GM12878 (cell line): ENCODE measurements around the gene RYR2. TPM values are rescaled to one million over a fixed set of nuclear protein-coding genes. Genes with fewer than 3 reads are reported as not detected.

Experiments
- ATAC-seq: fragments of 200-7000 bp; cut with Tn5 transposase; 3 replicates; pipeline ENCODE4 v1.9.1; 2020; ENCODE audit warnings: mild to moderate bottlenecking, moderate library complexity
- BruUV-seq: library from RNA; stranded (reverse); fragments of 400-500 nt; replicated peaks from 2 replicates; lab custom pipeline; 2021; lab: Mats Ljungman, UMichigan
- CTCF ChIA-PET: fragments of 300-600 bp; sonication (Branson Sonifier 250); formaldehyde crosslinking; extraction: SDS; loops from one replicate; lab custom pipeline; 2021; ENCODE audit warnings: inconsistent platforms; lab: Yijun Ruan, JAX
- POLR2A ChIA-PET: fragments of 350-600 bp; formaldehyde crosslinking; extraction: SDS; loops from one replicate; lab custom pipeline; 2021; ENCODE audit warnings: inconsistent platforms; lab: Charles Lee
- RAD21 ChIA-PET: fragments of 300-600 bp; sonication (Branson Sonifier 250); formaldehyde crosslinking; loops from one replicate; lab custom pipeline; 2023; ENCODE audit warnings: antibody characterized with exemption; ENCODE audit not compliant: unreplicated experiment; lab: Charles Lee
- SMC1A ChIA-PET: fragments of 300-600 bp; sonication (Branson Sonifier 250); formaldehyde crosslinking; loops from one replicate; lab custom pipeline; 2023; ENCODE audit not compliant: unreplicated experiment, uncharacterized antibody; lab: Charles Lee
- DNase-seq: peaks from one replicate; pipeline ENCODE4 v3.0.0-alpha.2; 2011; ENCODE audit warnings: low read depth, low spot score
- FAIRE-seq: peaks from 3 replicates; lab custom pipeline; 2011; peaks lifted over from hg19 to GRCh38; lab: Jason Lieb, UNC
- H2AFZ ChIP-seq: 2 replicates; pipeline ENCODE4 v1.6.0; 2011; ENCODE audit warnings: low read depth, low read length, control low read depth; ENCODE audit not compliant: control insufficient read depth
- H3K27ac ChIP-seq: 2 replicates; pipeline ENCODE4 v1.5.1; 2011; ENCODE audit warnings: control low read depth; ENCODE audit not compliant: control insufficient read depth, insufficient read depth
- H3K27me3 ChIP-seq, 2 experiments: replicated peaks in 1 of 2; 2 replicates each; pipeline versions ENCODE4 v1.6.0 to v1.6.1; 2011; ENCODE audit warnings: low read length in 1 of 2; ENCODE audit not compliant: control insufficient read depth in 2 of 2, insufficient read depth in 2 of 2
- H3K36me3 ChIP-seq, 2 experiments: 2 replicates each; pipeline ENCODE4 v1.5.1; 2011; ENCODE audit warnings: low read length in 1 of 2; ENCODE audit not compliant: control insufficient read depth in 2 of 2, insufficient read depth in 2 of 2
- H3K4me1 ChIP-seq: 2 replicates; pipeline ENCODE4 v1.6.1; 2011; ENCODE audit warnings: mild to moderate bottlenecking, low read length, moderate library complexity, mixed read lengths; ENCODE audit not compliant: control insufficient read depth, insufficient read depth
- H3K4me2 ChIP-seq: 2 replicates; pipeline ENCODE4 v1.6.0; 2011; ENCODE audit warnings: control low read depth; ENCODE audit not compliant: control insufficient read depth, insufficient read depth
- H3K4me3 ChIP-seq: fragments of 200-600 bp; sonication (generic); 2 replicates; pipeline ENCODE4 v1.5.1; 2016
- H3K79me2 ChIP-seq: 2 replicates; pipeline ENCODE4 v1.6.0; 2011; ENCODE audit warnings: low read length; ENCODE audit not compliant: control insufficient read depth, insufficient read depth
- H3K9ac ChIP-seq: 2 replicates; pipeline ENCODE4 v1.8.0; 2011; ENCODE audit warnings: low read length, control low read depth, mixed read lengths; ENCODE audit not compliant: control insufficient read depth, insufficient read depth
- H3K9me3 ChIP-seq: replicated peaks from 3 replicates; pipeline ENCODE4 v1.5.1; 2011; ENCODE audit warnings: mild to moderate bottlenecking, low read length; ENCODE audit not compliant: control insufficient read depth, insufficient read depth
- H4K20me1 ChIP-seq: 2 replicates; pipeline ENCODE4 v1.6.0; 2011; ENCODE audit not compliant: control insufficient read depth, insufficient read depth
- CBFB ChIP-seq: IDR thresholded peaks from 2 replicates; pipeline ENCODE4 v1.6.1; 2016; ENCODE audit warnings: antibody characterized with exemption, low read depth
- PML ChIP-seq: IDR thresholded peaks from 2 replicates; pipeline ENCODE4 v1.6.1; 2012; ENCODE audit warnings: low read length, inconsistent platforms
- YBX1 ChIP-seq: fragments of 450-650 bp; IDR thresholded peaks from 2 replicates; pipeline ENCODE4 v1.6.1; 2016; ENCODE audit warnings: antibody characterized with exemption
- in situ Hi-C: fragments of 300-500 bp; cut with MboI; formaldehyde crosslinking; loops from 9 replicates; pipeline ENCODE4 v1.14.3; 2018; ENCODE audit warnings: mixed read lengths
- intact Hi-C: fragments of 100-400 bp; cut with micrococcal nuclease; formaldehyde crosslinking; loops from one replicate; pipeline ENCODE4 v1.14.2; 2022; ENCODE audit not compliant: unreplicated experiment
- polyA plus RNA-seq, 11 experiments: library from polyadenylated mRNA; depleted of rRNA in 4 of 11; unstranded in 6 of 11; stranded (reverse) in 5 of 11; fragments of >200 nt; fragmentation: Nextera tagmentation in 4 of 11; fragmentation: Illumina TruSeq in 1 of 11; extraction: Ambion mirVana in 4 of 11; extraction: Trizol in 1 of 11; gene quantifications; 1 replicate in 1 of 11; 2 replicates in 10 of 11; pipeline versions ENCODE4 v1.2.1 to v1.2.3, GENCODE V29; 2011 to 2016; ENCODE audit warnings: inconsistent platforms in 2 of 11, missing spikeins in 2 of 11, low read depth in 1 of 11
- total RNA-seq, 4 experiments: library from RNA; depleted of rRNA in 3 of 4; stranded (reverse); fragments of >200 nt in 3 of 4; fragmentation: Illumina TruSeq in 1 of 4; extraction: Trizol in 1 of 4; gene quantifications; 2 replicates each; pipeline versions ENCODE4 v1.2.1 to v1.2.3, GENCODE V29; 2013 to 2021
- TF ChIP-seq, protein P1 (sequence below): fragments of 150-350 bp; IDR thresholded peaks from 2 replicates; pipeline ENCODE4 v1.6.1; 2016; ENCODE audit warnings: low read depth, low read length

The RYR2 gene
- total and polyA plus RNA-seq, 10 of the 15 experiments (the other 5 are each of a cell fraction or from before 2014, with no cell fraction given): 0.01 to 0.04 TPM; not detected in 8

DNA sequence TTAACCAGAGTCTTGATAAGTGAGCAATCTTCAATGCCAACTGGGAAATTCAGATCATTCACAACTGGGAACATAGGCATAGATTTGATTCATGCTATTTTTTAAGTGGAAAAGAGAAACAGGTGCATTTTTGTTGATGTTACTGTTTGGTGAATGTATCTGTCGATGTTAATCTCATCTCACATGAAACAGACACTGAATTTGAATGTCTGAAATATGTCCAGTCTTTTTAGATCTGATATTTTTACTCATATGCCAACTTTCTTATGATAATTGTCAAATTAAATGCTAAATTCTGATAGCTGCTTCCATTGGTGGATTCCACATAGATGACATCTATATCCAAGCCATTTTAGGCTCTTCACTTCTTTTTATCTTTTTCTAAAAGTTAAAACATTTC is 213.1 kb downstream of the RYR2 start (continued):
- TF ChIP-seq, protein P1, sequence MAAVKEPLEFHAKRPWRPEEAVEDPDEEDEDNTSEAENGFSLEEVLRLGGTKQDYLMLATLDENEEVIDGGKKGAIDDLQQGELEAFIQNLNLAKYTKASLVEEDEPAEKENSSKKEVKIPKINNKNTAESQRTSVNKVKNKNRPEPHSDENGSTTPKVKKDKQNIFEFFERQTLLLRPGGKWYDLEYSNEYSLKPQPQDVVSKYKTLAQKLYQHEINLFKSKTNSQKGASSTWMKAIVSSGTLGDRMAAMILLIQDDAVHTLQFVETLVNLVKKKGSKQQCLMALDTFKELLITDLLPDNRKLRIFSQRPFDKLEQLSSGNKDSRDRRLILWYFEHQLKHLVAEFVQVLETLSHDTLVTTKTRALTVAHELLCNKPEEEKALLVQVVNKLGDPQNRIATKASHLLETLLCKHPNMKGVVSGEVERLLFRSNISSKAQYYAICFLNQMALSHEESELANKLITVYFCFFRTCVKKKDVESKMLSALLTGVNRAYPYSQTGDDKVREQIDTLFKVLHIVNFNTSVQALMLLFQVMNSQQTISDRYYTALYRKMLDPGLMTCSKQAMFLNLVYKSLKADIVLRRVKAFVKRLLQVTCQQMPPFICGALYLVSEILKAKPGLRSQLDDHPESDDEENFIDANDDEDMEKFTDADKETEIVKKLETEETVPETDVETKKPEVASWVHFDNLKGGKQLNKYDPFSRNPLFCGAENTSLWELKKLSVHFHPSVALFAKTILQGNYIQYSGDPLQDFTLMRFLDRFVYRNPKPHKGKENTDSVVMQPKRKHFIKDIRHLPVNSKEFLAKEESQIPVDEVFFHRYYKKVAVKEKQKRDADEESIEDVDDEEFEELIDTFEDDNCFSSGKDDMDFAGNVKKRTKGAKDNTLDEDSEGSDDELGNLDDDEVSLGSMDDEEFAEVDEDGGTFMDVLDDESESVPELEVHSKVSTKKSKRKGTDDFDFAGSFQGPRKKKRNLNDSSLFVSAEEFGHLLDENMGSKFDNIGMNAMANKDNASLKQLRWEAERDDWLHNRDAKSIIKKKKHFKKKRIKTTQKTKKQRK: no peak
- TF ChIP-seq YBX1: no peak
- TF ChIP-seq PML: no peak

DNA sequence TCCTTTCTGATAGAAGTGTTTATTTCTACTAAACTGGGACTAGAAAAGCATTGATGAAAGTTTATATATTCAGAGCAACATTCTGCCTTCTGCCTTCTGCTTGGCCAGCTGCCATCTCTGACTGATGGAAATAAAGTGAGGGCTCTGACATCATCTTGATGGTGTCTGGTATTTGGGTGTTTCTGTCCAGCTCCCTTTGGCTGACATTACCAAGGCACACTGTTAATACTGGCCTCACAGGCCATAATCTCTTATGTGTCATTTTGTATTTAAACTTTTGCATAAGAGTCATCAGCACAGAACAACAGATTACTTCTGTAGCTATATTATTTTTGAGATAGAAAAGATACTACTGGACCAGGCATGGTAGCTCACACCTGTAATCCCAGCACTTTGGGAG is 216.9 kb downstream of the RYR2 start:
- Histone ChIP-seq H3K4me2 (no peak overlapping the region), H4K20me1 (no peaks in the 10 kb centered on the region), H2AFZ (no peak overlapping the region), H3K27ac (no peak overlapping the region), H3K27me3 (no peaks in the 10 kb centered on the region), H3K36me3 (no peaks in the 10 kb centered on the region), H3K9ac (no peak overlapping the region), H3K4me3 (no peak overlapping the region), H3K4me1 (no peaks in the 10 kb centered on the region), H3K9me3 (no peaks in the 10 kb centered on the region), H3K79me2 (no peaks in the 10 kb centered on the region)
- intact Hi-C loops (no loop called here), in situ Hi-C loops (no loop called here)
- DNase-seq (no peak), ATAC-seq (no peak), FAIRE-seq (no peak)
- POLR2A ChIA-PET: no interaction called here
- SMC1A ChIA-PET: no interaction called here
- TF ChIP-seq CBFB: no peak
- RAD21 ChIA-PET: no interaction called here
- BruUV-seq: no TSS peak
- CTCF ChIA-PET: no interaction called here
